Inflammatory macrophage treated with lipopolysaccharide for 4 hours (primary cell): Measurements from ENCODE around the gene ANKRD31.
"Not testable (repeated sequence)": the region's sequence is repeated elsewhere in the genome, so short reads cannot be mapped to it uniquely, and the experiment has no call there.

ENCODE experiments used
- DNase-seq: peaks from one replicate; pipeline ENCODE4 v3.0.0-alpha.2; 2020

Gene ANKRD31

DNA sequence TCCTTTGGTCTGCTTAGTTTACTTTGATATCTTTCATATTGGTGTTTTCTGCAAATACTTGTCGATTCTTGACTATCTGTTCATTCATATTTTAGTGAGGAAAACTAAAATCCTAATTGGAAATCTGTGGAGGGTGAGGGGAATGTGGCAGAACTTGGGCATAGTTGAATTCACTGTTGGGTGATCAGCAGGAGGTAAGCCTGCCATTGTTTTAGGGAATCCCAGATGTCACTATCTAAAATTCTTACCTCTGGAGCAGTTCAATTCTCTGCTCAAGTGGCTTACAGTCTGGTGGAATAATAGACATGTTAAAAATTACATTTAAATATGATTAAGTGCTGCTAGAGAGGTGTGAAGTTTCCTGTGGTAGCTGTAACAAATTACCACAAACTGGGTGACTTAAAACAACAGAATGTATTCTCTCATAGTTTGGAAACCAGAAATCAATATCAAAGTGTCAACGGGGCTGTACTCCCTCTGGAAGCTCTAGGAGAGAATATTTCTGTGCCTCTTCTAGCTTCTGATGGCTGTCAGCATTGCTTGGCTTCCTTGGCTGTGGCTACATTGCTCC, 94.0 kb downstream of the ANKRD31 start:
- no peak for DNase-seq

DNA sequence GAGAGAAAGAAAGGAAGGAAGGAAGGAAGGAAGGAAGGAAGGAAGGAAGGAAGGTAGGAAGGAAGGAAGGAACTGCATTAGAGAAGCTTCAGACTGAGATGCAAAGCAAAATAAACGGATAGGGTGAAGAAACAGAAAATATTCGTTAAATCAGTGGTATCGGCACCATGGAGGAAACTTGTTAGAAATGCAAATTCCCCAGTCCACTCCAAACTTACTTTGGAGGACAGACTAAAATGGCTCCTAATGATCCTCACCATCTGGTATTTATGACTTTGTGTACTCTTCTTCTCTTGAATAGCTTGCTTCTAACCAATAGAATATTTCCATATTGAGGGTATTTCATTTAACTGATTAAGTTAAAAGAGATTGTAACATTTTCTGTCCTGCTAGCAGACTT, 96.4 kb downstream of the ANKRD31 start:
- no peak for DNase-seq

DNA sequence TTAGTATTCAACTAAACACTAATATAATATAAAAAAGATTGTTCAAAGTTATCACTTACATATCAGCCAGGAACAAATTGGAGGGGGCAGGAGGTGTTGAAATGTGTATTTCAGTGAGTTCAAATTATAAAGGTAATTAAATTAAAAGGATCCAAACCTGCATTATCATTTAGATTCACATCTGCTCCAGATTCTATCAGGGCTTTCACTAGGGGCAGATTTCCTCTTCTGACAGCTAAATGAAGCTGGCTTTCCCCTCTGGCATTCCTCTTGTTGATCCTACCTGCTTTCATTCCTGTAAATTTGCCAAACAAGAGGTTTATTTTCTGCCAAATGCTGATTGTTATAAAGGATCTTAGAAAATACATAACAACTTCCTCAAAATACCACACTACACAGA, 98.0 kb downstream of the ANKRD31 start:
- DNase-seq, result no peak

DNA sequence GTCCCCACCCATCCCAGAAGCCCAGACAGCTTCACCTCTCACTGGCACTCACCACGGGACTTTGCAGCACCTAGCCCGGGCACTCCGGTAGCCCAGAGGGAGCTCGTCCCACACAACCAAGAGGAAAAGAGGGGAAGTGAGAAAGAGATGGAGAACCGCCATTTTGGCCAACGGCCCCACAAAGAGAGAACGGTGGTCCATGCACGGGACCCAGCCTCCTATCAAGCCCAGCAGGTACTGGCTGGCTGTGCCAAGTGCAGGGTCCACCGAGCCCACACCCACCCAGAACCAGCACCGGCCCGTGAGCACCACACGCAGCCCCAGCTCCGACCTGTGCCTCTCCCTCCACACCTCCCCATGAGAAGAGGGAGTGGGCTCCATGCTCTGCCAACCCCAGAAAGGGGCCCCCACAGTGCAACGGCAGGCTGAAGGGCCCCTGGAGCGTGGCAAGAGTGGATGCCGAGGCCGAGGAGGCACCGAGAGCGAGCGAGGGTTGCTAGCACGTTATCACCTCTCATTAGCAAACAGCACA, 105.8 kb downstream of the ANKRD31 start:
- DNase-seq, result no peak

DNA sequence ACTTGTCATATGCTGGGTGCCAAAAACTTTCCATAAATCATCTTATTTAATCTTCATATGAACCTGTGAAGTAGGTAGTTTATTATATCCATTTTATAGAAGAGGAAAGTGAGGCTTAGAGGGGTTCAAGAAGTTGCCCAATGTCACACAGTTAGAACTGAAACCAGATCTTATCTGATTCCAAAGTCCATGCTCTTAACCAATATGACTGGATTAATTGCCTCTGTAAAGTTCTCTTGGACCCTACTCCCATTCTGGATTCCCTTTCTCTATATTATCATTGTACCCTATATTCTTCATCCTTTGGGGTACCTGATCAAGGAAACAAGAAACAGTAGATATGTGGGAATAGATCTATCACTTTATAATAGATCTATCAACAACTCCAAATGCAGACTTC, 119.8 kb downstream of the ANKRD31 start:
- no peak for DNase-seq

DNA sequence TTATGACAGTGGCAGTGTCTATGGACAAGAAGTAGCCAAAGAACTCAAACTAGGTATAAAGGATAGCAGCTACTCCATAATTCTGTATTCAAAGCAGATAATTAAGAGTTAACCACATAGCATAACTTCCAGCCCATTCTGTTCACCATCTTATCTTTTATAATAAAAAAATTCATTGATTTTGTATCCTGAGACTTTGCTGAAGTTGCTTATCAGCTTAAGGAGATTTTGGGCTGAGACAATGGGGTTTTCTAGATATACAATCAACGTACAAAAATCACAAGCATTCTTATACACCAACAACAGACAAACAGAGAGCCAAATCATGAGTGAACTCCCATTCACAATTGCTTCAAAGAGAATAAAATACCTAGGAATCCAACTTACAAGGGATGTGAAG, 122.4 kb downstream of the ANKRD31 start:
- DNase-seq, result not testable (repeated sequence)

DNA sequence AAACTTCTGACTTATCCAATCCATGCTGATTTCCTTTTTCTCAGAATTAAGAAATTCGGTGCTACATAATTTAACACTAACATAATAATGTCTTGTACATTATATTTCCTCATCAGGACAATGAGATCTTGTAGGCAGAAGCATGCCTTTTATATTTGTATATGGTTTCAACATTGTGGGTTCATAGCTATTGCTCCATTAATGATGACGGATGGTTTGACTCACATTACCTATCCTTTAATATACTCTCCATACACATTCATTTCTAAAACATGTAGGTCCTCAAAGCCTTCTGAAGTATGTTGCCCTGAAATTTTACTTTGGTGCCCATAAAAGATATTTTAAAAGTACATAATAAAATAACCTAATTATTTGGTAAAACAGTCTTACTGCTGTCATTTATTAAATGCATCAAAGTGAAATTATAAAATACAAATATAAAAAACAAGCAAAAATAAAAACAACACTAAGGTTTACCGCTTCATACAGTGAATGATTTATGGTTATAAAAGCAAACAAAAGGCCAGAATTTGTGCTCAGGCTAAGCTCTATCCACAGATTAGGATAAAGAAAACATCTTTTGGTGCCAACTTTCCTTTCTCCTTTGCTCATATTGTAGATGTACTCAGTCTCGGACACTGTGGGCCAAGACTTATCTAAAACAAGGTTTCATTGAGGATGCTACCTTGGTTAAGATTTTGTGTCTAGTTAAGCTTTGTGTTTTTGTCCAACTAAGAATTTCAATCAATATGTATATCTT, 123.1 kb downstream of the ANKRD31 start:
- no peak for DNase-seq

DNA sequence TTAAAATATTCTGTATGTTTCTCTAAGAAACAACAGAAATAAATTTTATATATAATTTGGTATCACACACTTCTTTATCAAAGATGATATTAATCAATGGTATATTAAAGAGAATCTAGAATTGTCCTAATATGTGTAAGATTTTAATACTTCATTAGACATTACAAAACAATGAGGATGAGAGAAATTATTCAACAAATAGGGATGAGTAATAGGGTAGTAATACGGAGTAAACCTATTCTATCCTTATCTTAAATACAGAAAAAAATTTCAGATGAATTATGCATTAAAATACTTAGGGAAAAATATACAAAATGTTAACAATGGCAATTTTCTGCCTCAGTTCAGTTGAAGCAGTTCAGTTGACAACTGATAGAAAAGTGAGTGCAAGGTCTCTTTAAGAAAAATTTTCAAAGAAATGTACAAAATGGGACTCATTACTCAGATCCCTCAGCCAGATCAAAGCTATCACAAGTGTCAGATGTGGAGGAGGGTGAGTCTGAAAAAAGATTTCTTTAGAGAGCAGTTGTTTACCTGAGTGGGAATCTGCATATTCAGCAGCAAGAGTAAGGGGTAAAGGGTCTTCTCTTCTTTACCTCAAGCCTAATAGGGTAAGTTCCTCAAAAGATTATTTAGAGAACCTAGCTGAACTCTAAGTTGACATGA, 127.6 kb downstream of the ANKRD31 start:
- no peak for DNase-seq

DNA sequence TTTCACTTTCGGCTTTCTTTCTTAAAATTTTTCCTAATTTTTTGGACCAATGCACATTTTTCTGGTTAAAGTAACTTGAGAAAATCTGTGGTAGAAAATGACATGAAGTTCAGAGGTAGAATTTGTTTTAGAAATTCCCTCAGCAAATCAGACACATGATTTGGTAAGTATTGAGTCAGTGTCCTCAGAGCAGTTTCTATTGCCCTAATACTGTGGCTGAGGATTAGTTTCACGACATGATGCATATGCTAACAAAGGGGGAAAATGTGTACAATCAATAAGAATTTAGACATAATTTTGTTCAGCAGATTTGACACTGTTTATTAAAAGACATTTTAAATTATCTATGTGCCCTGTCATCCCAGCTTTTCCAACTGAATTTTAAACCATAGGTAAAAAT, 128.2 kb downstream of the ANKRD31 start:
- DNase-seq, result no peak

DNA sequence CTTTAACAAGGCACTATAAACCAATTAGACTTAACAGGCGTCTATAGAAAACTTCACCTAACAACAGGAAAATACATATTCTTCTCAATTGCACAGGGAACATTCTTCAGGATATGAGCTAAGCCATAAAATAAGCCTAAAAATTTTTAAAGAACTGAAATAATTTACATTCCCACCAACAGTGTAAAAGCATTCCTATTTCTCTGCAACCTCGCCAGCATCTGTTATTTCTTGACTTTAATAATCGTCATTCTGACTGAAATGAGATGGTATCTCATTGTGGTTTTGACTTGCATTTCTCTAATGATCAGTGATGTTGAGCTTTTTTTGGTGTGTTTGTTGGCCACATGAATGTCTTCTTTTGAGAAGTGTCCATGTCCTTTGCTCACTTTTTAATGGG, 140.7 kb downstream of the ANKRD31 start:
- DNase-seq, result not testable (repeated sequence)

DNA sequence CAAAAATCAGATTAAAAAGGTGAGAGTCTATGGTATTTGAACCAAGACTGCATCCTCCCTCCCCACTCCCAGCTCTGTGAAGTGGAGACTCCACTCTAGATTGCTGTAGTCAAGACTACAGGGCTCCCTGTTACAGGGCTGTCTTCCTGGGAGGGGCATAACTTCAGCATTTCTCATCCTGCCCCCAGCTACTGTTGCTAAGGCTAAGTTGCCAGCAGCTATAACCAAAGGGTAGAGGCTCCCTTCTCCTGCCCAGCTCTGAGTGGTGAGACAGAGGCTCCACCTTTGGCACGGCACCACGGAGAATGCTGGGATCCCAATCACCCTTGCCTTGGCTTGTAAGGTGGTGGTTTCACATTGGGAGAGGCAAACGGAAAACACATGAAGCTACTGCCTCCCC, 145.1 kb downstream of the ANKRD31 start:
- DNase-seq, result no peak

DNA sequence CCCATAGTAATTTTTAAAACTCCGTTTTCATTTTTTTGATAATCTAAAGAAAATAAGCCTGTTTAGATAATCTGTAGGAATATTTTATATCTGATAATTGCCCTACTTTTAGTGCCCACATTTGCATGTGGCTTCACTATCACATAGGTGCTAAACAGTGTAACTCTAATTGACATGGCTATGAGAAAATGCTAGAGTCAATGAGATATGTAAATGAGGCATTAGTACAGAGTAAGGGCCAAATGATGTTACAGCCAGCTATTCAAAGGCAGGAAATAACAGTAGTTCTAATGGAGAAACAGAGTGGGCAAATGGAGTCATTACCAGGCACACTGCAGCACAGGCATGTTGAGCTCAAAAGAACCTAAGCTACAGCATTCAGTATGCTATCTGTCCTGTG, 147.0 kb downstream of the ANKRD31 start:
- DNase-seq, result no peak

DNA sequence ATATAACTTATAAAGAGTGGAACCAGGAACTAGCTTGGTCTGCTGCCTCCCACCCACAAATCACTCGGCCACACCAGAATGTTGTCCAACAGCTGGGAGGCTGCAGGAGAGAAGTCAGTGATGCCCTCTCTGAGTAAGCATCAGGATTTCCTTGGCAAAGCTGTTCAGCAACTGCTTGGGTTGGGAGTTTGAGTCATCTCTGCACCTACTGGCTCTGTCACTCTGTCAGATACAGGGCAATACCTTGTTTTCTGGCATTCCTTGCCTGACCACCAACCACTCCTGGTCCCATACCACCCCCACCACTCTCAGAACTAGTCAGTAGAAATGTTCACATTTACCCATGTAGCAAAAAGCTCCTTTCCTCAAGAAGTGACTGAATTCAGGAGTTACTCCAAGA, 147.5 kb downstream of the ANKRD31 start:
- peak; percentile 13 for DNase-seq

DNA sequence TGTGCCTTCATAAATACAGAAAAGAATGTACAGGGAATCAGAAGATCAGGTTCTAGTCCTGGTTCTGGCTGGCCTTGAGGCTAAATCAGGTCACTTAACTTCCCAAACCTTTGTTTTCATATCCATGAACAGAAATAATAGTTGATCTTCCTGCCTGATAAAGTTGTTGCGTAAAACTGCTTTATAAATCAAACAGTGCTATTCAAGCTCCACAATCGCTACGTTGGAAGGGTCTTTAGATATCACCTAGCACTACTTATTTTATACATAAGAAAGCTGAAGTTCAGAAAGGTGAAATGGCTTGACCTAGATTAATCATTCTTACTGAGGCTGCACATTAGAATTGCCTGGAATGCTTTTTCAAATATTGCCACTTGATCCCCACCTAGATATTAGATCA, 148.0 kb downstream of the ANKRD31 start:
- no peak for DNase-seq

DNA sequence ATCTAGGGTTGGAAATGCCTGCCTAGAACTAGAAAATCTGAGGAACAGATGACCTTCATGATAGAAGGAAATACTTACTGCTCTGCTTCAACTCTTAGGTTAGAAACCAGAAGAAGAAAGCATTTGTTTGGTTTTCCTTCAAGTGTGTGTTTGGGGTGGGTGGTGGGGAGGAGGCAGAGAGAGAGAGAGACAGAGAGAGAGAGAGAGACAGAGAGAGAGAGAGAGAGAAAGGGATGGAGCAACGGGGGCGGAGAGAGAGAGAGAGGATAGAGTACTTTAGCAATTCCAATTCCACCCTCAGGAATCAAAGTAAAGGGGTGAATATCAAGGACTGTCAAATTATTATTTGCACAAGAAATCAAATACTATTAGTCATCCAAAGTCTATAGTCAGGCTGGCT, 155.2 kb downstream of the ANKRD31 start:
- no peak for DNase-seq

DNA sequence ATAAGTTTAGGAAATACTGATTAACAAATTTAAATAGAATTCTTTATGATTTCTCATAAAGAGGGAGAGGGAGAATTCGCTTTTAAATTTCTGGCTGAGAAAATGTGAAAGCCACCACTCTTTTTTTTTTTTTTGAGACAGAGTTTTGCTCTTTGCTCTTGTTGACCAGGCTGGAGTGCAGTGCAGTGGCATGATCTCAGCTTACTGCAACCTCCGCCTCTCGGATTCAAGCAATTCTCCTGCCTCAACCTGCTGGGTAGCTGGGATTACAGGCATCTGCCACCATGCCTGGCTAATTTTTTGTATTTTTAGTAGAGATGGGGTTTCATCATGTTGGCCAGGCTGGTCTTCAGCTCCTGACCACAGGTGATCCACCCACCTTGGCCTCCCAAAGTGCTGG, 157.3 kb downstream of the ANKRD31 start:
- not testable (repeated sequence) for DNase-seq

DNA sequence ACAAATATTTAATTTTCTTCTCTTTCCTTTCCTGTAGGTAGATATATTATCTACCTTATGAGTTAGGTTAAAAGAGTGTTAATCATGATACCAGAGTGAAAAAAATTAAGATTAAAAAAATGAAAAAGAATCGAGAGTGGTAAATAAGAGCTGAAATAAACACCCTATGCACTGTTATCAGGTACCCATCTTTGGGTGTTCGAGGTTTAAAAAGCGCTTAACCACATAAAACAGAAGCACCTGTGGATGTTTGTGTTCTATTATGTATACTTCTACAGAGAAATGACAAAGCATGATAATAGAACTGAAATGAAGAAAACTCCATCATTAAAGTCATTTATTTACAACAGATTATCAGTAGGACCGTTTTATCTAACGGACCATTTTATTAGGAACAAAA, 158.7 kb downstream of the ANKRD31 start:
- DNase-seq, result no peak

DNA sequence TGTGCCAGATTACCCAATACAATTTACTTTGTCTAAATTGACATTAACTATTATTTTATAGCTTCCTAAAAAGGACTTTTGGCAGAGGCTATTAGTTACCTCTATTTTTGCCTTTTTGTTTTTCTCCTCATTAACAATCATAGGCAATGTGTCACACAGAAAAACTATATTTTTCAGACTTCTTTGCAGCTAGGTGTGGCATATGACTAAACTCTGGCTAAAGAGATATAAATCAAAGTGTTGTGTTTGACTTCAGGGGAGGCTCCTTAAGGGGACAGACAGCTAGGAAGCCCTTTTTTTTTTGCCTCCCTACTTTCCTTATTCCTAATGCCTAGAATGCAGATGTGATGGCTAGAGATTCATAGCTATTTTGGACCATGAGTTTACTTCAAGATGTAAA, 164.6 kb downstream of the ANKRD31 start:
- DNase-seq, result no peak

DNA sequence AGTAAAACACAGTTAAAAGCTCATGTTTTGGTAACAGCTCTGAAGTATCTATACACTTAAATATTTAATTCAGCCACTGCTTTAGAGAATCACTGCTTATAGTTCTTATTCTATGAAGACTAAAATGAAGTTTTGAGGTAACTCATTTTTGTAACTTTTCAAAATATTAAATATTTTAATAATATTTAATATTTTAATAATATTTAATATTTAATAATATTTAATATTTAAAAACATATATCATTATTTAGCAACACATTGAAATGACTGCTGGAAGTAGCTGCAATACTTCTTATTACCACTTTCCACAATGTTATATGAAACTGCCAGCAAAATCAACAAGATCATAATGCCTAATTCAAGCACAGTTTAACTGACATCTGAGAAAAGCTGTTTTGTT, 165.6 kb downstream of the ANKRD31 start:
- no peak for DNase-seq

DNA sequence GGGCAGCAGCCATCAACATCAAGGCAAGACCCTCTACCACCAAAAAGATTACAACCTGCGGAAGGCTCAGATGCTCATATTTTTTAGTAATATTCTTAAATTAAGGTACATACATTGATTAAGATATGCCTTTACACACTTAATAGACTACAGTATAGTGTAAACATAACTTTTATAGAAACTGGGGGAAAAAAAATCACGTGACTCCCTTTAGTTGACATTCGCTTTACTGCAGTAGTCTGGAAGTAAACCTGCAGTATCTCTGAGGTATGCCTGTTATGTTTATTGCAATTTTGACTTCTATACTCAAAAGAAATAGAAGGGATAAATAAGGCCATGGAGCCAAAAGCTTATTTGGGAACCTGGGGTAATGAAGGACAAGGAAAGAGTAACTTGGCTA, 169.2 kb downstream of the ANKRD31 start:
- DNase-seq, result no peak

DNA sequence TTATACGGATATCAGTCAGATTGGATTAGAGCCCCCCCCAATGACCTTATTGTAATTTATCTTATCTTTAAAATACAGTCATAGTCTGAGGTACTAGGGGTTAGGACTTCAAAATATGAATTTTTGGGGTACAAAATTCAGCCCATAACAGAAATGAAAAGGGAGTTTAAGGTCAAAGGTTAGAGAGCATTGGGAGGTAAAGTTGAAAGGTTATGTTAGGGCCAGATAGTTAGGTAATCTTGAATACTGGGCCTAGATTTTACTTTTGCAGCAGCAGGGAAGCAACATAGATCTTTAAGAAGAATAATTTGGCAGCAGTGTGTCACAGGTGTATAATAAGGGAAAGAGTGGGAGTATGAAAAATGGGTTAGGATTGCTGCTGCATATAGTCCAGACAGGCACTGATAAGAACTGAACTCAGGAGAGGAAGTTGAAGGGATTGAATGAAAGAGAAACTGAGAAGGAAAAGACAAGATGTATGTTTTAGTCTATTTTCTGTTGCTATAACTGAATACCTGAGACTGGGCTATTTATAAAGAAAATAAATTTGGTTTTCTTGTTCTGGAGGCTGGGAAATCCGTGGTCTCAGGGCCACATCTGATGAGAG, 173.7 kb downstream of the ANKRD31 start:
- DNase-seq, result no peak

DNA sequence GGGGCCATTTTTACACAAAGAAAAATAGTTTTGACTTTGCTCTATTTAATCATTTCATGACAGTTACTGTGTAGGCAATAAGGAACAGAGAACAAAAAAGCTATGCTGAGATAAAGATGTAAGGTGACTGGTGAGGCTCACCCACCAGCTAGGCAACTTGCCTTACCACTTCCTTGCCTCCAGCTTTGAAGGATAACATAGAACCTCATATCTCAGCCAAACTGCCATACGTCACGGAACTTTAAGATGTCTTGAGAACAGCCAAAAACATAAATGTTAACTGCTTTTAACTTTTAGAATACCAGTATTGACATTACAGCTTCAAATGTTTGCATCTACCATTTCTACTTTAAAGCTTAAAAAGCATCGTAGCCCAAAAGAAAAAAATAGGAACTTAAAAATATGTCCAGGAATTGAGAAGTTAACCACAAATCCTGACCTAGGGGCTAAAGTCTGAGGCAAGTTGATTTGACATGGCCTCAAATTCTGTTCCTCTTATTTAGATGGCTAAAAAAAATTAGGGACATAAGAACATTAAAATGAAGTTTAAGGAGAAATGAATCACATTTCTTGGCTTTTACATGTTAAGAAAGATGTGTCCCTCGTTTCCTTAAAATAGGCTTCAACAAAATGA, 176.6 kb downstream of the ANKRD31 start:
- DNase-seq, result peak; percentile 23

DNA sequence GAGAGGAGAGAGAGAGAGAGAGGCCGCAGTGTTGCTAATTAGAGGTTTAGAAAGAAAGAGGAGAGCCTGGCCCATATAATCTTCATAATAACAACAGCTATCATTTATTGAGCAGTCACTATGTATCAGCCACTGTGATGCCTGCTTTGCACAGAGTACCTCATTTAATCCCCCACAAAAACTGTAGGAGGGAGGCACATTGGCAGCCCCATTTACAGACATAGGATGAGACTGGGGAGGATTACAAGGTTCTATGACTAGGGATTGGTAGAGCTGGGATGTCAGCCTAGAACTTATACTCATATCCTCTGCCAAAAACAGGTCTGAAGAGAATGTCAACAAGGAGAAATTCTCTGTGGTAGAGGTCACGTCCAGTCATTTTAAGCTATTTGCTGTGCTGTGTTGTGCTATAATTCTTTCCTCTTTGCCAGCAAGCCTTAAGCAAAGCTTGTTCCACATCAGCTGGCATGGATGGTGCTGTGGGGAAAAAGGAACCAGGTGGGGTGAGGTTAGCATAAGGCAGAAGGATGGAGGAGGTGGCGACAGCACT, 177.6 kb downstream of the ANKRD31 start:
- DNase-seq, result no peak
